ENCODE data around the gene UVRAG.

The UVRAG gene

DNA sequence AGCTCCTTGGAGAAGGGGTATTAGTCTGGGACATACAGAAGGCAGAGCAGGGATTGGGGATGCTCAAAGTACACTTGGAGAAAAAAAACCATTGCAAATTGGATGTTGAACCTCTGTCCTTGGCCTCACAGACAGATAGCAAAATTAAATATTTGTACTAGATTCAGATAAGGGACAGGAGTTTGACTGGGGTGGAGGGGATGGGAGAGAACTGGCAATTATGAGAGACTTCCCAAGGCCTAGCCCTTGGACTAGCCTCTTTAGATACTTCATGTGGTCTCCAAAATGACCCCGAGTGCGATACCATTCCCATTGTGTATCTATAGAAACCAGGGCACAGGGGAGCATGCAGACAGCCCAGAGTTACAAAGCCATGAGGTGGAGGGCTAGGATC, 30.9 kb upstream of the UVRAG start:
- no peak for DNase-seq

- DNase-seq = no peak
Measured at GRCh38 chr11:75784506-75784905, 30.5 kb upstream of the UVRAG start.

- no peak for DNase-seq
Measured at GRCh38 chr11:75785187-75785586, 29.8 kb upstream of the UVRAG start.

DNA sequence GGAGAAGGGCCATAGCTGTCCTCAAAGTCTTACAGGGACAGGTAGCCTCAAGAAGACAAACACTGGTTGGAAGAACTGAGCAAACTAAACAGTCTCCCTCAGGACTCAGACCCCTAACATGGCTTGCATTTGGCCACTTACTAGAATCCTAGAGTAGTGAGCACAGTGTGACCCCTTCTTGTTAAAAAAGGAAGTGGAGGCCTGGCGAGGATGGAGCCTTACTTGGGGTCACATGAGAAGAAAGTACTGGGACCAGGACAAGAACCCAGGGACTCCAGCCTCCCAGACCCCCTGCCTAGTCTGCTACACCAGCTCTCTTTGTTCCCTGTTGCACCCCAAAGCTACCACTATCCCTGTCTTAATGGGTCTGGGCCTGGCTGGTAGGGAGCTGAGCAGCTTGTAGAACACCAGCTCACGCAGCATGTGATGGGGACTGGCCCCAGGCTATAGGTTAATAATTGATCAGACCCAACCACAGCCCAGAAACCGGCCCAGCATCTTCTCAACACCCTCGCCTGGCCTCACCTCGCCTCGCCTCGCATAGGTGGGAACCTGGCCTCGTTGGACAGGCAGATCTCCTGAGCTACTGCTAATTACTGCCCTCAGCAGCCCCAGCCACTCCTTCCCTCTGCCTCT, 28.8 kb upstream of the UVRAG start:
- DNase-seq = no peak

- DNase-seq = no peak
Measured at GRCh38 chr11:75789521-75789920, 25.5 kb upstream of the UVRAG start.

DNA sequence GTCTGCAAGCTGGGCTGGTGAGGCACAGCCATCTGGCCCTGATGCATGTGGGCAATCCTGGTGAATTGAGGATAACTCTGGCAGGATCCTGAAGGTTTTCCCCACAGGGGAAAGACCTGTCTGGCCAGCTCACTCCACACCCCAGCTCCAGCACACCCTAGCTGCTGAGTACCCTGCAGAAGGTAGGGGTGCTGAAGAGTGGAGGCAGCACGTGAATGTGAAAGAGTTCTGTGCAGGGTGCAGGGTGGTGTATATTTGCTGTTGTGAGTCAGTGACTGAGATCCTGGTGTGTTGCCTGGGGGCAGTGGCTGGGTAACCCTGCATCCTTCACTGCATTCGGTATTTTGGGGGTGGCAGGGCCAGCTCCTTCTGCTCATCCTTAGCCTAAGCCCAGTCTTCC, 24.0 kb upstream of the UVRAG start:
- DNase-seq = no peak

DNA sequence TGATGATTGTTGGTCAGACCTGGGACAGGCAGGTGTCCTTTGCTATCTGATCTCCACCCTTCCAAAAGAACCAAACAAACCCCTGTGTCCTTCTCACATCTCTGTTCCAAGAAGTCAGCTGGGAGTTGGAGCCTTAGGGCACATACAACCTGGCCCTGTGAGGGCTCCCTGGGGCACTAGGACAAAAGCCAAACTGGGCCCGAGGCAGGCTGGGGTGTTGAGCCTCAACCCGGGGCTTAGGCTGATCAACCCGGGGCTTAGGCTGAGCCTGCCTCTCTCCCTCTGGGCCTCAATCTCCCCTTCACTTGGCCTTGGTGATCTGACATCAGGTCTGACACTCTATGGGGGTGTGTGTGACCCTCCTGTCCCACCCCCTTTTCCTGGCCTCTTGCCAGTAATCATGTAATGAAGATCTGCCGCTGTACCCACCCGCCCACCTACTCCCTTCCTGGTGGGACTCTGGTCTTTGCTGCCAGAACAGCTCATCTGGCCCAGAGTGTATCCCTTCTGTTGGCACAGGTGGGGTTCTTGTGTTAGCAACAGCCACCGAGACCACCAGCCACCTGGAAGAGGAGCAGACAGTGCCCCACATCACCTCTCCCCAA, 22.8 kb upstream of the UVRAG start:
- no peak for DNase-seq

- no peak for DNase-seq
Measured at GRCh38 chr11:75792997-75793800, 21.8 kb upstream of the UVRAG start.

DNA sequence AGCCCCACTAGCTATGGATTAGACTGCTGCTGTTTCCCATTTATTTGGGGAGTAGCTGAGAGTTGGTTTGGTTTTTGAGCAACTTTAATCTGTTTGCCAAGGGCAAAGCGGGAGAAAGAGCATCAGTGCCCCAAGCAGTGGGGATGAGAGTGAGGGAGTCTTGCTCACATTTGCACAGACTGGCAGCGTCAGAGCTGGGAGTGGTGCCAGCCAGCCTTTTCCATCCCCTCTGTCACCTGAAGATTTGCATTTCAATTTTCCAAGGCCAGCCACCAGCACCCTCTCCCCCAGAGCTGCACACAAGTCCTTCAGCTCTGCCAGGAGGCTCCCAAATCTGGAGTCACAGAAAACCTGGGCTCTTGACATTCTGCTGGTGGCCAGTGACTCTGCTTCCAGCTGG, 21.0 kb upstream of the UVRAG start:
- DNase-seq = no peak

DNA sequence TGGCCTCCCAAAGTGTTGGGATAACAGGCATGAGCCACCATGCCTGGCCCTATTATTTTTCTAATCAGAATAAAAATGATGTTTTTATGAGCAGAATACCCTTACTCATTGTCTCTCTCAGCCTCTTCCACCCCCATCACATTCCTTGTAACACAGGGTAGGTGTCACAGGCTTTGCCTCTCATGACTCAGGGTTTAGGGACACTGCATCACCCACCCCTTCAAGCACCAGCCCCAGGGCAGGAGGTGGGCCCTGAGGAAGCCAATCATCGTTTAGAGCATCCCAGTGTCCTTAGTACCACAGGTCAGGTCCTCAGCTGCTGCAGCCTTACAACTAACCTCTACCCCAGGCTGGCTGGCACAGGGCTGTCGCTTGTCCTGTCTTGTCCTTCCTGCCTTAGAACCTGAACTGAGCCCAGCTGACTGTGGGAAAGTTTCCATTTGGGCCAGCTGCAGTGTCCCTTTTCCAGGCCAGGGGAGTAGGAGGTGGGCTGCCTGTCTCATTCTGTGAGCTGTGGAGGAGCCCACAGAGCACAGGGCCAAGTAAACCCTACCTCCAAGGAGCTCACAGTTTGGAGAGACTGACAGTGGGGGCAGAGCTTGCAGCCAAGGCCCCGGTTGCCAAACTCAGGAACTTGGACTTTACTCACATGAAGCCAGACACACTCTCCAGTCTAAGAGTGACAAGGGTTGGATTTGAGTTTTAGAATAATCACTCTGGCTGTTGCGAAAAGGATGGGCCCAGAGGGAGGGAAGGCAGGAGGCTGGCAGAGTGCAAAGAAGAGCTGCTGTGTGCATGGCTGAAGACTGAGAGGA, 19.5 kb upstream of the UVRAG start:
- DNase-seq = no peak

DNA sequence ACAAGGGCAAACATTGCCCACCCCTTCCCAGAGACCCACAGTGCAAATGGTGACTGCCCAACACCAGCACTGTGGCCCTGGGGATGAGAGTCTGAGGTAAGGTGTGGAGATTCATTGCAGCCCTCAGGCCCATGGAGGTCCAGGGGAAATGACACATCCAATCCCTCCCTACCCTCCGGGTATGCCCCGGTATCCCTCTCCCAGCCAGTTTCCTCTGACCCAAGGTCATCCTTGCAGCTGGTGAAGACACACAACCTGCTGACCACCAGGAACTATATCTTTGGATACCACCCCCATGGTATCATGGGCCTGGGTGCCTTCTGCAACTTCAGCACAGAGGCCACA, 18.9 kb upstream of the UVRAG start:
- no peak for DNase-seq

- DNase-seq = no peak
Measured at GRCh38 chr11:75797116-75797515, 17.9 kb upstream of the UVRAG start.

- DNase-seq = no peak
Measured at GRCh38 chr11:75797792-75798191, 17.2 kb upstream of the UVRAG start.

DNA sequence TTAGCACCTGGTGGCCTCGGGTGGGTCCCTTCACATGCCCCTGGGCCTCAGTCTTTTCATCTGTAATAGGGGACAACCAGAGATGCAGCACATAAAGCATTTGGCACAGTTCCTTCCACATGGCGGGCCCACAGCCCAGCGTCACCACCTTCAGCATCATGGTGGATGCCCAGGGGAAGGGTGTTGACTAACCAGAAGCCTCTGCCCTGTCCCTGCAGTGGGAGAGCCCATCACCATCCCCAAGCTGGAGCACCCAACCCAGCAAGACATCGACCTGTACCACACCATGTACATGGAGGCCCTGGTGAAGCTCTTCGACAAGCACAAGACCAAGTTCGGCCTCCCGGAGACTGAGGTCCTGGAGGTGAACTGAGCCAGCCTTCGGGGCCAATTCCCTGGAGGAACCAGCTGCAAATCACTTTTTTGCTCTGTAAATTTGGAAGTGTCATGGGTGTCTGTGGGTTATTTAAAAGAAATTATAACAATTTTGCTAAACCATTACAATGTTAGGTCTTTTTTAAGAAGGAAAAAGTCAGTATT, 14.8 kb upstream of the UVRAG start:
- no peak for DNase-seq

DNA sequence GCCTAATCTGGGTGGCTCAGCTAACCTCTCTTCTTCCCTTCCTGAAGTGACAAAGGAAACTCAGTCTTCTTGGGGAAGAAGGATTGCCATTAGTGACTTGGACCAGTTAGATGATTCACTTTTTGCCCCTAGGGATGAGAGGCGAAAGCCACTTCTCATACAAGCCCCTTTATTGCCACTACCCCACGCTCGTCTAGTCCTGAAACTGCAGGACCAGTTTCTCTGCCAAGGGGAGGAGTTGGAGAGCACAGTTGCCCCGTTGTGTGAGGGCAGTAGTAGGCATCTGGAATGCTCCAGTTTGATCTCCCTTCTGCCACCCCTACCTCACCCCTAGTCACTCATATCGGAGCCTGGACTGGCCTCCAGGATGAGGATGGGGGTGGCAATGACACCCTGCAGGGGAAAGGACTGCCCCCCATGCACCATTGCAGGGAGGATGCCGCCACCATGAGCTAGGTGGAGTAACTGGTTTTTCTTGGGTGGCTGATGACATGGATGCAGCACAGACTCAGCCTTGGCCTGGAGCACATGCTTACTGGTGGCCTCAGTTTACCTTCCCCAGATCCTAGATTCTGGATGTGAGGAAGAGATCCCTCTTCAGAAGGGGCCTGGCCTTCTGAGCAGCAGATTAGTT, 14.2 kb upstream of the UVRAG start:
- no peak for DNase-seq

DNA sequence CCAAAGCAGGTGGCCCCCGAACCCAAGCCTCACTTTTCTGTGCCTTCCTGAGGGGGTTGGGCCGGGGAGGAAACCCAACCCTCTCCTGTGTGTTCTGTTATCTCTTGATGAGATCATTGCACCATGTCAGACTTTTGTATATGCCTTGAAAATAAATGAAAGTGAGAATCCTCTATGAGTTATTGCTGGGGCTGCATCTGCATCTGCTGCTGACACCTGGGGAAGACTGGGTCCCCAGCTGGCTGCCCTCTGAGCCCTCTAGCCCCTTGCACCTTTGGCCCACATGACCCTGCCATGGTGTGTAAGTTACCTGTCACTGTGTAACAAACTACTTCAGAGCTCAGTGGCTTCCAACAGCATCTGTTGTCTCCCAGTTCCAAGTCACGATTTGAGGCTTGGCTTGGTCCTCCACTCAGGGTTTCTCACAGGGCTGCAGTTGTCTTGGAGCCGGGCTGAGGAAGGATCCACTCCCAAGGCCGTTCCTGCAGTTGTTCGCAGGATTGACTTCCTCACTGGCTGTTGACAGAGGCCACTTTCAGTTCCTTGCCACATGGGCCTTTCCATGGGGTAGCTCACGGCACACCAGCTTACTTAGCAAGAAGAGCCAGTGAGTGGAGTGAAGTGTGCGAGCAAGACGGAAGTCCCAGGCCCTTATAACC, 13.5 kb upstream of the UVRAG start:
- no peak for DNase-seq

DNA sequence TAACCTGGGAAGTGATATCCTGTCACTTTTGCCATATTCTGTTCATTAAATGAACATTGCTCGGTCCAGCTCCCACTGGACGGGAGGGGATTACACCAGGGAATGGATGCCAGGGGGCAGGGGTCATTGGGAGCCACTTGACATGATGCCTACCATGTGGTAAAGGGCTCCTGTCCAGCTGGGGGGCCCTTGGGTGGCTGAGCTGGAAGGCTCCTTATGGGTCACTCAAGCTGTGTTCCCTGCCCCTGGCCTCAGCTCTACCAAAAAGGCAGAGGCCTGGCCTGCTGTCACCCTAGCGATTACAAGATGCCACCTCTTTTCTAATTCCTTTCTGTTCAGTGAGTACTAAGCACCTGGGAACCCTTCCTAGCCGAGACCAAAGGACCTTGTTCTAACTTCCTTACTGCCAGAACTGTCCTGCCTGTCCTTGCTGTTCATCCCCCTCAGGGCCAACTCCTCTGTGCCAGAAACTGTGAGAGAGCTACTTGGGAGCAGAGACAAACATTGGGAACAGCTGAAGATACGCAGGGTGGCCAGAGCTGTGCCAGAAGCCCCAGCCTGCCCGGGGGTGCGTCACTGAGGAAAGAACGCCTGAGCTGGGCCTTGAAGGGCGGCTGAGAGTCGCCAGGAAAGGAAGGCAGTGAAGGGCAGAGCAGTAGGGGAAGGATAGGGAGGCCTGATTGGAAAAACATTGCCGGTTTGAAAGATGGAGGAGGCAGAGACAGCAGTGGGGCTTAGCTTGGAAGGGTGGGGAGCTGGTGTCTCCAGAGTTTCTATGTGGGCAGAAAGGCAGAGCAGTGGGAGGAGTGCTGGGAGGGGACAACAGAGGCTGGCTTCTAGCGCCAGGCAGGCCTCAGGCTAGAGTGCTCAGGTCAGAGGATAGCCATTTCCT, 12.7 kb upstream of the UVRAG start:
- no peak for DNase-seq

- DNase-seq = no peak
Measured at GRCh38 chr11:75802913-75803820, 11.8 kb upstream of the UVRAG start.

DNA sequence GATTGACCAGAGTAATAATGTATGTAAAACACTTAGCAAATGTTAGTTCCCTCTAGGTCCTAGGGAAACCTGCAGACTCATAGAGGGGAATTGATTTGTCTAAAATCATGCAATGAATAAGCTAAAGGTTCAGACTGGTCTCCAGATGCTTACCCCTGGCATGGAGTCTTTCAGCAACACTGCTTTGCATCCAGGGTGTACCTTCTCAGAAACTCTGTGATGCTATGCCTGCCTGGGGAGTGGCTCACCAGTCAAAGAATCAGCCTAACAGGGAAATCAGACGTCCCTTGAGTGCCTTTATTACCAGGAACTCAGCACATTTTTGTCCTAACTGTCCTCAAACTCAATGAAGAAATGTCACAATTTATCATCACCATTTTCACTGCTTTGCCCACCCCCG, 5.9 kb upstream of the UVRAG start:
- DNase-seq = no peak

GRCh38 chr11:75809991-75810390, 5.0 kb upstream of the UVRAG start:
- DNase-seq = no peak
